Measurements from ENCODE around the gene SEPTIN11.

The SEPTIN11 gene

DNA sequence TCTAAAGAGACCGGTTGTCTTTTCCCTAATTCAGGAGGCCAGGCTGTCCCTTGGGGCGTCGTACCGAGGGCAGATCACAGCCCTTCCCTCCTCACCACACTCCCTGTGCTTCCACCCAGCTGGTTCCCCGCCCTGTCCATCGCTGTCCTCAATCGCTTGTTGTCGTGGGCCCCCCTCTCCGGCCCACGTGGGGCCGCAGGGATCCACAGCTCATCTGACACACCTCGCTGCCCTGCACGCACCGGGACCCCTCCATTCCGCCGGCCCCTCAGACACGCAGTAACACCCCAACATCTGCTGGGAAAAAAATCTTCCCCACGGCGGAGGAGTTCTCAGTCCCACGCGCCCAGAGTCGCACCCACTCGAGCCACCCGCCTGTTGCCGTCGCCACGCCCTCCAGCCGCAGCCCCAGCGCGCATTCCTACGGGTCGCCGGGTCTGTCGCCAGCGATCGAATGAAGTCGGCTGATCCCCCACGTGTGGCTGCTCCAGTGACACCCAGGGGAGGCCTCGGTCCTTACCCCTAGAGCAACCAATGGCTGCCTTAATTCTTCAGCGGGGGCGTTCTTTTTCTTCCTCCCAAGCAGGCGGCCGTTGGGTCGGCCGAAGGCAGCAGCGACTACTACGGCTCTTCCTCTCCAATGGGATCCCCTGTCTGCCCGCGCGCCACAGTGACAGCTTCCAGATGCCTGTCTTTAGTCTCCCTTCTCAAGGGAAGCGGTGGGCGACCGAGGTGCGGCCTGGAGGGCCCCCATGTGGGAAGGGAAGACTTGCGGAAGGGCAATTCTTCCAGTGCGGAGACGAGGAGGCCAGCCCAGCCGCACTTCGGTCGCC is 893 bp upstream of the SEPTIN11 start:
- peak; percentile 84 for DNase-seq (ENCODE audit: extremely low read depth, insufficient read length)
- TF ChIP-seq, protein P1, sequence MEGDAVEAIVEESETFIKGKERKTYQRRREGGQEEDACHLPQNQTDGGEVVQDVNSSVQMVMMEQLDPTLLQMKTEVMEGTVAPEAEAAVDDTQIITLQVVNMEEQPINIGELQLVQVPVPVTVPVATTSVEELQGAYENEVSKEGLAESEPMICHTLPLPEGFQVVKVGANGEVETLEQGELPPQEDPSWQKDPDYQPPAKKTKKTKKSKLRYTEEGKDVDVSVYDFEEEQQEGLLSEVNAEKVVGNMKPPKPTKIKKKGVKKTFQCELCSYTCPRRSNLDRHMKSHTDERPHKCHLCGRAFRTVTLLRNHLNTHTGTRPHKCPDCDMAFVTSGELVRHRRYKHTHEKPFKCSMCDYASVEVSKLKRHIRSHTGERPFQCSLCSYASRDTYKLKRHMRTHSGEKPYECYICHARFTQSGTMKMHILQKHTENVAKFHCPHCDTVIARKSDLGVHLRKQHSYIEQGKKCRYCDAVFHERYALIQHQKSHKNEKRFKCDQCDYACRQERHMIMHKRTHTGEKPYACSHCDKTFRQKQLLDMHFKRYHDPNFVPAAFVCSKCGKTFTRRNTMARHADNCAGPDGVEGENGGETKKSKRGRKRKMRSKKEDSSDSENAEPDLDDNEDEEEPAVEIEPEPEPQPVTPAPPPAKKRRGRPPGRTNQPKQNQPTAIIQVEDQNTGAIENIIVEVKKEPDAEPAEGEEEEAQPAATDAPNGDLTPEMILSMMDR (IDR thresholded peaks at IDR 0.05; ENCODE audit: insufficient read depth, low read length, poor library complexity, severe bottlenecking) = peak; percentile 8
- no peaks in the 10 kb centered on the region for H3K27me3 ChIP-seq (replicated peaks; ENCODE audit: control insufficient read depth, insufficient read depth, low read length)

DNA sequence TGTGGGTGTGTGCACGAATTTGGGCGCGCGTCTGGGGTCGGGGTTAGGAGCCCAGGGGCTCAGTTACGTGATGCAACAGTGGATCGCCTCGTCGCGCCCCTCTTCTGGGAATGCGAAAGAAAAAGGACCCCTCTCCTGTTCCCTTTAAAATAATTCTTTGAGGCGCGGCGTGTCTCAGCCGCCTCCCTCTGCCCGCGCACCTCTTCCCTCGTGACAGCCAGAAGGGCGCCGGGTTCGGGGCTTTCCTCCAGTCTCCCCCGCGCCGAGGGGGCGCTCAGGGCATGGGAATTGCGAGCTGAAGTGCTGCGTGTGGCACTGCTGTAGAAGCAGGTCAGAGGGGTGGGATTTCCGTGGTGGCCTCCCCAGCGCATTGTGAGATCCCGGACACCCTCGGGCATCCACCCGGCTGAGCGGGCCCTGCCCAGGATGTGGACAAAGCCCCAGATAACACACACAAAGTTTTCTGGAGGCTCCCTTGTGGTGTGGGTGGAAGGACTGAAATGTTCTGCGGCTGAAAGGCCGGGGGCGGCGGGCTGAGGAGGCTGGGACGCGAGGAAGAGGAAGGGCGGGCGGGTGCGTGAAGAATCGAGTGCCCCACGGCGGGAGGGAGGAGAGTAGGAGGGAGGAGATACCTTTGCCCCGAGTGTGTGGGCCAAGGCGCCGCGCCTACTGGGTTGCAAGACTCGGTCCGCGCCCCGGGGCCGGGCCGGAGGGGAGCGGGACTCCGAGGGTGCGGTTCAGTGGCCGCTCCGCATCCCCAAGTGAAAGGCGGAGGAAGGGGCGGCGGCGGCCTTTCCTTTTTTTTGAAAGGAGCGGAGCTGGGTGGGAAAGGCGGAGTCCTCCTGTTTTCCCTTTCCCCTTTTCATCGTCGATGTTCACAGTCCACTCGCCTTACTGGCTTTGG is 752 bp downstream of the SEPTIN11 start:
- no peaks in the 10 kb centered on the region for H3K27me3 ChIP-seq (replicated peaks; ENCODE audit: control insufficient read depth, insufficient read depth, low read length)
- H3K36me3 ChIP-seq (ENCODE audit: control insufficient read depth, insufficient read depth, low read length) = no peaks in the 10 kb centered on the region
- H3K4me3 ChIP-seq (replicated peaks; ENCODE audit: low read depth, low read length) = peak overlapping the region; percentile 93
- TF ChIP-seq, protein P1 (IDR thresholded peaks at IDR 0.05; ENCODE audit: insufficient read depth, low read length, poor library complexity, severe bottlenecking) = peak; percentile 31
- peak; percentile 67 for DNase-seq (ENCODE audit: extremely low read depth, insufficient read length)

More for the DNA sequence above, 893 bp upstream of the SEPTIN11 start:
- Histone ChIP-seq H3K4me3 (replicated peaks; ENCODE audit: low read depth, low read length) (peak overlapping the region; percentile 93), H3K36me3 (ENCODE audit: control insufficient read depth, insufficient read depth, low read length) (no peaks in the 10 kb centered on the region)

DNA sequence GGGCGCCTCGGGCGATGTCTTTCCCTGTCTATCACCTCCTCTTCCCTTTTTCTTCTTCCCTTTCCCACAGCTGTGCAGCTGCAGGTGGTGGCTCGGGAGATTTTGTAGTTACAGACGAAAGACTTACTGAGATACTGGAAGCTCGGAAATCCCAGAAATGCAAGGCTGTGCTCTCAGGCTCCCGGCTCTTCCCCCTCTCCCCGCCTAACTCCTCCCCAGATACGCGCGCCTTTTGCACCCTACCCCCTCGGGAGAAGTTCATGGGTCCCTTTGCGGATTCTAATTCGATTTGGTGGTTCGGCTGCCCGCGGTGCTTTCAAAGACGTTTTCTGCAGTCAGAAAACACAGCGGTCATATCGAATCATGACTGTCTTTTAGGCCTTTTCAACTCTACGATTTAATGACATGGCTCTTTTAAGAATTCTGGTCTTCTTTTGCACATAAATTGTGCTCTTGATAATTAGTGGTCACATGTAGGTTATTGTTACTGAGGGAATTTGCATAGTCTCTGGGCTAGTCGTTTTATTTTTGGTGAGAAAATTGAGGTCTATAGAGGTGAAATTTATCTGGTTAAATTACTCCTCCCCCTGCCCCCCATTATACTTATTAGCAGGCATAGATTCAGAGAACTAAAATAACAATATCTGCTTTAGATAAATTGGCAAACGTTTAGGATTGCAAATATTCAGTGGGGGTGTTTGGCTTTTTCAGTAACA is 1.6 kb downstream of the SEPTIN11 start:
- Histone ChIP-seq H3K4me3 (replicated peaks; ENCODE audit: low read depth, low read length) (peak overlapping the region; percentile 93), H3K27me3 (replicated peaks; ENCODE audit: control insufficient read depth, insufficient read depth, low read length) (no peaks in the 10 kb centered on the region), H3K36me3 (ENCODE audit: control insufficient read depth, insufficient read depth, low read length) (no peaks in the 10 kb centered on the region)
- peak; percentile 38 for DNase-seq (ENCODE audit: extremely low read depth, insufficient read length)
- TF ChIP-seq, protein P1 (IDR thresholded peaks at IDR 0.05; ENCODE audit: insufficient read depth, low read length, poor library complexity, severe bottlenecking) = no peak

DNA sequence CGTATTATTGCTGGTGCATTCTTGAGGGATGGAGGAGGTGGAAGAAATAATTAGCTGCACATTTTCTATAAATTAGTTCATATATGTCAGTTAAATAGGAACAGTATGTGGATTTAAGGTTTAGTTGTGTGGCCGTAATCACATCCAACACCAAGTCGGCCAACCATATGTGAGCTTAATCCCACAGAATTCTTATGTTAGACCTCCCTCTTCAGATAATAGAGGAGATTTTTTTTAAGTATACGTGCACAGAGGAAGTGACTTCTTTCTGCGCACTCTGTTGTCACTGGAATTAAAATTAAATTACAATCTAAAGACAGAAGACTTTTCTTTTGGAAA is 2.1 kb downstream of the SEPTIN11 start:
- Histone ChIP-seq H3K27me3 (replicated peaks; ENCODE audit: control insufficient read depth, insufficient read depth, low read length) (no peaks in the 10 kb centered on the region), H3K36me3 (ENCODE audit: control insufficient read depth, insufficient read depth, low read length) (no peaks in the 10 kb centered on the region), H3K4me3 (replicated peaks; ENCODE audit: low read depth, low read length) (peak overlapping the region; percentile 93)
- DNase-seq (ENCODE audit: extremely low read depth, insufficient read length) = no peak
- TF ChIP-seq, protein P1 (IDR thresholded peaks at IDR 0.05; ENCODE audit: insufficient read depth, low read length, poor library complexity, severe bottlenecking) = no peak

DNA sequence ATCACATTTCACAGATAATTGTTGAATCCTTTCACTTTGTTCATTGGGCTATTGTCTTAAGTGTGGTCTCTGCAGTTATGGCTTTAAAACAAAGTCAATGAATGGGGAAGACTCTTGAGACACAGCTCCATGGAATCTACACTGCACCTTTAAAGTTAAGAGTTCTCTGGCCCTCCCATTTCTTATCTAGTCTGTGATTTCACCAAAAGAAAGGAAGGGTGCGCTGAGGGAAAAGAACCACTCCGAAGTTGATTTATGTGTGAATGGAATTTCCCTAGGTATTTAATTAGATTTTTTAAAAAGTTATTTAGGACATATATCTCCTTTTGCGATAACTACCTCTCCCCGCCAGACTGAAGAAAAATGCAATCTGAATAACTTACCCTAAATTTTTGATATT is 2.5 kb downstream of the SEPTIN11 start:
- no peak overlapping the region; the same call in 1 of the 2 replicates for H3K4me3 ChIP-seq (replicated peaks; ENCODE audit: low read depth, low read length)
- no peak for DNase-seq (ENCODE audit: extremely low read depth, insufficient read length)
- no peaks in the 10 kb centered on the region for H3K27me3 ChIP-seq (replicated peaks; ENCODE audit: control insufficient read depth, insufficient read depth, low read length)
- no peaks in the 10 kb centered on the region for H3K36me3 ChIP-seq (ENCODE audit: control insufficient read depth, insufficient read depth, low read length)
- TF ChIP-seq, protein P1 (IDR thresholded peaks at IDR 0.05; ENCODE audit: insufficient read depth, low read length, poor library complexity, severe bottlenecking) = no peak
